GM19452 (cell line): ENCODE data around the gene MGST2.

ENCODE experiments used
- ATAC-seq: cut with Tn5 transposase; IDR thresholded peaks from one replicate; pipeline ENCODE4 v1.9.1; 2021; ENCODE audit not compliant: unreplicated experiment

Gene MGST2

GRCh38 chr4:139700568-139700967 lies 34.9 kb downstream of the MGST2 start:
- no peak for ATAC-seq

- ATAC-seq = no peak
These were observed 39.4 kb downstream of the MGST2 start for GRCh38 chr4:139704915-139705485.

DNA sequence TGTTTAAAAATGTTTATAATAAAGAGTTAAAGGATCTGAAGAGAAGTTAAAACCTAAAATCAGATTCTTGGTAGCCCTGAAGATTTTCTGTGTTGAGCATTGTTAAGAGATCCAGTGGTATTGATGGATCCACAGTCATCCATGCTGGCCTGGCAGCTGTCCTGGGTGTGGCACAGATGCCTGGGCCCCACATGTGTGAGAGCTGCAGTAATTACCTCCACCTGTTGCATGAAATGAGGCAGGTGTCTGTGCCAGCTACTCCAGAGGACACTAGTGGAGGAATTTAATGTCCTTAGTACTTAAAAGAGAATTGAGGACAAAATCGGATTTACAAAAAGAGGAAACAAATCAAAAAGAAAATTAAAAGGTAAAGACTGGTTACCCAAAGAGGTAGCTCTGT lies 44.0 kb downstream of the MGST2 start:
- ATAC-seq = no peak

DNA sequence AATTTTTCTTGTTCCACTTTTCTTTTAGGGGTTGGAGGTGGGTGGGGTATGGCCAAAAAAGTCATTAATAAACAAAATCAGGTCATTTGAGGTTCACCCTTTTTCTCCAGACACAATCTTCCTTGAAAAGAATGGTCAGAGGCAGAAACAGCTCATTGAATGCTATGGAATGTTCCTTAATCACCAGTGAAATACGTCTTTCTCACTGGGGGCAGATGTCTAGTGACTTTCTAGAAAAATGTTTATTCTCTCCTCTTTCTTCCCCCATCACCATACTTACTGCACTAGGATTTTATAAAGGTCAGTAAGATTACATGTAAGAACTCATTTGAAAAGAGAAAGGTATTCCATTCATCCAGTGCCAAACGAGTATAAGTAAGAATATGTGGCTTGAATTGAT lies 44.5 kb downstream of the MGST2 start:
- ATAC-seq = no peak

GRCh38 chr4:139711461-139711860 lies 45.8 kb downstream of the MGST2 start:
- ATAC-seq = no peak

DNA sequence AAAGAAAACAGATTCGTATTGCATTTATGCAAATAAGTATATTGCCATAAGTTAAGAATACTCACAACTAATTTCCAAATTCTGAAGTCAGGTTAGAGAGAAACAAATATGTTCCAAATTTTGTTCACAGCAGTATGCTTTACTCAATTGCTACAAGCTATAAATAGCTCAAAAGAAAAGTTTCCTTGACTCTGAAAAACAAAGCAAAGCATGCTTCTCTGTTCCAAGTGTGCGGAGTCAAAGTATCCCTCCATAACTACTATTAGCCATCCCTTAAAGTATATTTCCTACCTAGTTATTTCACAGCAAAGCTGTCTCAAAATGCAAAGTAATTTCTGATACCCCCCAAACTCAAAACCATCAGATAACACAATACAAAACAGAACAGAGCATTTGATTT lies 47.3 kb downstream of the MGST2 start:
- ATAC-seq = no peak

GRCh38 chr4:139715746-139716391 lies 50.2 kb downstream of the MGST2 start:
- ATAC-seq = no peak

DNA sequence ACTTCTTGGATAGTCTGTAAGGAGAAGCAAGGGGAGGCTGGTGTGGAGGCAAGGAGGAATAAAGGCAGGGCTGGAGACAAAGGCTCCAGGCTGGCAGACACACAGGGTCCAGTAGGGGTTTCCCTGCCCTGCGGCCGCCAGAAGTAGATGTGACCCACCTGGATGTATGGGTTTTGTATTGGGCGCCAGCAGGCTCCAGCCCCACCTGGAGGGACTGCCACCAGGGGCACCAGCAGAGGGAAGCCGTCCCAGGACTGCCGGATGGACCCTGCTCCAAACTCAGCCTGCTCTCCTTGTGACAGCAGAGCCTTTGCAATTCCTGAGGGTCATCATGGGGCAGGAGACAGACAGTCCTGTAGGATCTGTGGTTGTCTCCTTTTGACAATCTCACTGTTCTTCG lies 52.7 kb downstream of the MGST2 start:
- no peak for ATAC-seq

DNA sequence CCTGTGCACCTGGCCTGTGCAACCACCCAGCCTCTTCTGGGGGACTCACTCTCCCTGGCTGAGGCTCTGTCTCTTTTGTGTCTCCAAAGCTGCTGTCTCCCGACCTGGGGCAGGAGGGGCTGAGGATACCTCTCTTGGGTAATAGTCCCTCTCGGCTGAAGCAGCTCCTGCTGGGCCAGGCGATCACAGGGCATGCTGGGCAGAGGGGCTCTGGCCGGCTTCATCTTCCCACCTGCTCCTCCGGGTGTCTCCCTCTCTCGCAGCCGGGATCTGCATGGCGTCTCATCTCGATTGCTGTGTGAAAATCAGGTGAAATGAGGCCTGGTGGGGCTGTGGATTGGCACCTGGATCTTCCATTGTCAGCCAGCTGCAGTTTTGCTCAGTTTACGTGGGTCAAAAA lies 53.2 kb downstream of the MGST2 start:
- no peak for ATAC-seq

DNA sequence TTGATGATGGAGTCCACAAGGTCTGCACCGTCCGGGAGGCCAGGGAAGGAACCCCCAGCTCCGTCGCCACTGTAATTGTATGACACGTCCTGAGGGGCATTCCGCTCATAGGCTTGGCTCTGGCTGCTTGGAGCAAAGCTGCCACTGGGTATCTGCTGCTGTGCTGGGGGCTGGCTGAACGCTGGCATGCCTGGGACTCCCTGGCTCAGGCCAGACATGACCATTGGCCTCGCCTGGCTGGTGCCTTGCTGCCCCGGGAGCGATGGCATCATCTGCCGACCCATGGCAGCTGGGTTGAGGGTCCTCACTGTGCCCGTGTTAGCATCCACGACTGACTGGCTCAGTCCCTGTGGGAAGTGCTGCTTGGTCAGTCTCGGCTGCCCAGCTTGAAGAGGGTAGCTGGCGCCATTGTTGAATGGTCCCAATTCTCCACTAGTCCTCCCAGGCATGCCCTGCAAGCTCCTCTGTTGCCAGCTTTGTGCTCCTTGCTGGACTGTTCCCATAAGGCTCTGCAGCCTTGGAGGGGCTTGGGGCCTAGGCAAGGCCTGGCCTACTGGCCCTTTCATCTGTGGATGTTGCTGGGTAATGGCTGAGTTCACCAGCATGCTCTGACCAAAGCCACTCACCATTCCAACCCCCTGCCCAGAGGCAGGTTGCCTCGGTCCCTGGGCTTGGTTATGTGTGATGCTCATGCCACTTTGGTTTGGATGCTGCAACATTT lies 53.9 kb downstream of the MGST2 start:
- ATAC-seq = no peak

GRCh38 chr4:139720806-139721205 lies 55.2 kb downstream of the MGST2 start:
- no peak for ATAC-seq

GRCh38 chr4:139721789-139722188 lies 56.2 kb downstream of the MGST2 start:
- no peak for ATAC-seq

DNA sequence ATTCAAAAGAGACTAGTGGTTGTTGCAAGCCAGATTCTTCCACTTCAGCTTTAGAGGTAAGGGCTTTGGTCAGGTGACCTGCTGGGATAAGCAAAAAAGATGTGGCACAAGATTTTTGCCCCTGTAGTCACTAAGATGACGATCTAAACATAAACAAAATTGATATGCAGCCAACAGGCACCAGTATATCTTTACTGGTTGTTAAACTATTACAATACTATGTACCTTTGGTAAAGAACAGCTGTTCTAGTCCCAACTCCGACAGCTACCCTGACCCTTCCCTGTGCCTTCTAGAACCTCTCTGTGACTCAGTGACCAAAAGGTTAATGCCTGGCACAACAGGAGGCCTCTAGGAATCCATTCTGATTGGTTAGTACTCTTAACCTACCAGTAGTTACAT lies 59.6 kb downstream of the MGST2 start:
- ATAC-seq = no peak

DNA sequence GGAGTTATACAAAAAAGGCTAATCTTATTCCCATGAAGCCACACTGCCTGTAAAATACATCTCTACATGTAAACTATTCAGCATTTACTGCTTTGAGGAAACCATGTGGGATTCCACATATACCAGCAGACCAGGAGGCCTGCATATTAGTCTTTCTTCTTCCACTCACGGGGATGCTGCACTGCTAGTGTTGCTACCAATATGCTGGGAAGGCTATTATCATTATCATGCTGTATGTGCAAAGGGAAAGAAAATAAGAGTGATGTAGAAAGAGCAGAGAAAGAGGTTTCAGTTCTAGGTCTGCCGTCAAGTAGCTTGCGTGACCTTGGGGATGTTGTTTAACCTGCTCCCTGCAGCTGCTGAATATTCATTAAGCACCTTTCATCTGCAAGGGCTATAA lies 61.0 kb downstream of the MGST2 start:
- ATAC-seq = no peak

GRCh38 chr4:139728146-139728545 lies 62.5 kb downstream of the MGST2 start:
- ATAC-seq = no peak

- ATAC-seq = no peak
These were observed 63.2 kb downstream of the MGST2 start for GRCh38 chr4:139728840-139729239.

- no peak for ATAC-seq
These were observed 67.5 kb downstream of the MGST2 start for GRCh38 chr4:139732991-139733570.

- no peak for ATAC-seq
These were observed 68.7 kb downstream of the MGST2 start for GRCh38 chr4:139734201-139734874.

DNA sequence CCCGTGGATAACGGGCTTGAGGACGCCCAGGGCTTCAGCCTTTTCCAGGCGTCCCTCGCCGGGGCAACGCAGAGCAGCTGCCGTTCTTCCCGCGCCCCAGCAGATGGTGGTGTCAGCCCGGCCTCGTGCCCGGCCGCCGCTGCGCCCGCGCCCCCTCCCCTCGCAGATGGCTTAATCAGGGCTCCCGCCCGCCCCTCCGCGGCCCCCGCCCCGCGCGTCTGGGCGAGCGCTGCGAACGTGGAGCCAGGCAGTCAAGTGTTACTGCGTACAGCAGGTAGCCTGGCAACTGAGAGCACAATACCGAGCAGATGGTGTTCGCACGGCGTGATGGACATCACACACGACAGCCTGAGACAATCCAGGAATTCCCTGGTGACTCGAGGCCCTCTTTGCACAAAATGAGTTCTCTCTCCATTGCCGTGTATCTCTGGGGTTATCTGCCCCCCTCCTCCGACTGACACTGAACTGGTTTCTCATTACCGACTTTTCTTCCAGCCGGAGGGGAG lies 69.3 kb downstream of the MGST2 start:
- peak; percentile 75 for ATAC-seq

- ATAC-seq = no peak
These were observed 70.0 kb downstream of the MGST2 start for GRCh38 chr4:139735381-139736273.
